Activated T-cell treated with anti-CD3 and anti-CD28 coated beads, Interleukin-2, amount 50 U/mL, for 72 hours (primary cell): ENCODE measurements around the gene MRGPRX2. TPM values are rescaled to one million over a fixed set of nuclear protein-coding genes. Genes with fewer than 3 reads are reported as not detected.

ENCODE experiments used
- ATAC-seq, 2 donors: fragments of 150-1000 bp; cut with Tn5 transposase; replicated peaks in 1 of 2; 2 replicates each; pipeline ENCODE4 v1.10.0; 2021; ENCODE audit warnings: moderate library complexity in 2 of 2, mild to moderate bottlenecking in 1 of 2
- DNase-seq, 2 donors: peaks; one replicate each; pipeline ENCODE4 v3.0.0; 2021 to 2022; ENCODE audit warnings: mixed read lengths in 1 of 2
- H3K27ac Mint-ChIP-seq: one replicate; pipeline ENCODE4 v1.8.0; 2022; ENCODE audit warnings: mild to moderate bottlenecking, moderate library complexity, mixed read lengths
- H3K27me3 Mint-ChIP-seq: one replicate; pipeline ENCODE4 v1.8.0; 2022; ENCODE audit warnings: low read depth, mixed read lengths
- H3K36me3 Mint-ChIP-seq, 2 donors: one replicate each; pipeline ENCODE4 v1.8.0; 2022; ENCODE audit warnings: mixed read lengths in 2 of 2, mild to moderate bottlenecking in 1 of 2; ENCODE audit not compliant: insufficient read depth in 2 of 2
- H3K4me1 Mint-ChIP-seq: one replicate; pipeline ENCODE4 v1.8.0; 2022; ENCODE audit warnings: low read depth, mixed read lengths
- H3K4me3 Mint-ChIP-seq, 2 donors: one replicate each; pipeline ENCODE4 v1.8.0; 2022; ENCODE audit warnings: mild to moderate bottlenecking in 2 of 2, mixed read lengths in 2 of 2, moderate library complexity in 2 of 2
- H3K9me3 Mint-ChIP-seq, 2 donors: one replicate each; pipeline ENCODE4 v1.8.0; 2022; ENCODE audit warnings: mixed read lengths in 2 of 2
- total RNA-seq, 2 donors: library from RNA; stranded (reverse); gene quantifications; one replicate each; pipeline ENCODE4 v1.2.3, GENCODE V29; 2022

MRGPRX2 gene
- total RNA-seq, 2 donors from 2014 or later, result 0.16 TPM; not detected in 1

DNA sequence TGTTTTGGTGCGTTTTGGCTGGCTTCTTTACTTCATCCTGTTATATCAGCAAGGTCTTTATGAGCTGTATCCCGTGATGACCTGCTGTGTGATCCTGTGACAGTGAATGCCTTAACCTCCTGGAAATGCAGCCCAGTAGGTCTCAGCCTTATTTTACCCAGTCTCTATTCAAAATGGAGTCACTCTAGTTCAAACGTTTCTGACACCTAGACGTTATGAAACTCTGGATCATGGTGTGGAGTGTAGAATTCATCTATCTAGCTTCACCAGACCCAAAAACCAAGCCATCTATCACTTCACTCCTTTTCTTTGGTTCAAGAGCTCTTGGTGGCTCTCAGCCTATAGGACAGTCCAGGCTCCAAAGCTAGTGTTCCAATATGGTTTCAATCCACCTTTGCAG lies 28.3 kb upstream of the MRGPRX2 start:
- no peak for DNase-seq
- H3K27ac Mint-ChIP-seq, result no peak overlapping the region
- H3K4me1 Mint-ChIP-seq, result no peaks in the 10 kb centered on the region
- peaks cover 36% of the 10 kb centered on the region for H3K27me3 Mint-ChIP-seq
- no peak overlapping the region for H3K4me3 Mint-ChIP-seq
- no peaks in the 10 kb centered on the region for H3K9me3 Mint-ChIP-seq
- no peaks in the 10 kb centered on the region for H3K36me3 Mint-ChIP-seq
- no peak for ATAC-seq

GRCh38 chr11:19087658-19088057 lies 27.1 kb upstream of the MRGPRX2 start:
- no peak overlapping the region for H3K4me3 Mint-ChIP-seq
- peaks cover 26% of the 10 kb centered on the region for H3K27me3 Mint-ChIP-seq
- no peaks in the 10 kb centered on the region for H3K9me3 Mint-ChIP-seq
- H3K27ac Mint-ChIP-seq, result no peak overlapping the region
- DNase-seq (no peak), ATAC-seq (no peak)
- H3K36me3 Mint-ChIP-seq, result no peaks in the 10 kb centered on the region
- no peaks in the 10 kb centered on the region for H3K4me1 Mint-ChIP-seq

DNA sequence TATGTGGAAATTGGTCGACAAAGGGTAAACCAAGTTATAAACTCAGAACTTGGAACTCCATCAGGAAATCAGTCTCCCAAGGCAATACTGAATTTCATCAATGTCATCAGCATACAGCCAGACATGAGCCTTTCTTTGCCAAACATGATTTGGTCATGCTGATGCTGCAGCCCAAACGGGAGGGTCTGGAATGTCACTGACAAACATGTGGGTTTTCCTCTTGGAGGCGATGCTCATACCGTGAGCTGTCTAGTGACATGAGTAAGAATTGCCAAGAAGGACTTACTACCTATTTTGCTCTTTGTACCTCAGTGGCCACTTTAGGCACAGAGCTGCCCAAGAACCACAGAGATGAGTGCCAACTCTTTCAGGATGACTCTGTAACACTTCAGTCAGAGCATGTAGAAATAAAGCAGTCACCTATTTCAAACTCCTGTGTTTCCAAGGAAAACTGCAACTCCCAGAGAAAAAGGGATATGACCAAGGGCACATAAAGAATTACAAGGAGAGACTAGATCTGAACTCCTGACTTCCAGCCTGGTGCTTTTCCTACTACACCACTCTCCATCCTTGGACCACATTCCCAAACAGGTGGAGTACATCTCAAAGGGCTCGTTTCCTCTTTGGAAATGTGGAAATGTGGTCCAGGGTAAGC lies 24.3 kb upstream of the MRGPRX2 start:
- H3K36me3 Mint-ChIP-seq, result no peaks in the 10 kb centered on the region
- no peak for DNase-seq
- H3K27ac Mint-ChIP-seq, result no peak overlapping the region
- no peaks in the 10 kb centered on the region for H3K9me3 Mint-ChIP-seq
- H3K27me3 Mint-ChIP-seq, result peaks cover 10% of the 10 kb centered on the region
- ATAC-seq, result no peak
- H3K4me1 Mint-ChIP-seq, result no peaks in the 10 kb centered on the region
- H3K4me3 Mint-ChIP-seq, result no peak overlapping the region

DNA sequence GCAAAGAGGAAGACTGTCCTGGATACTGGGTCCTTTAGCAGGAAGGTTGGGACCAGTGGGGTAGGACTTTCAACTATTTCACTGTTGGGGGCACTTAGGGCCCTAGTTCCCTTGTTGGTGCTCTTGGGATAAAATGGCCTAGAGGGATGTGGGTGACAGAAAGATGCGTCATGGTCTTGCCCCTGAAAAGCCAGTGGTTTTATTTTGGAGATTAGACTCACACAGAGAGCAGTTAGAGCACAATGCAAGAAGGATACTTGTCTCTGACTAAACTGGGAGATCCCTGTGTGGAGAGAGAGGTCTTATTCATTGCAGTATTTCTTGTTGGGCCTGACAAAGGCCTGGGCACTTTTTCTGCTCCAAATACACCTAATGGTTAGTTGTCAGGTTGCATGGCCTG lies 22.6 kb upstream of the MRGPRX2 start:
- Mint-ChIP-seq H3K27ac (no peak overlapping the region), H3K4me1 (no peaks in the 10 kb centered on the region), H3K27me3 (peaks cover 5% of the 10 kb centered on the region), H3K4me3 (no peak overlapping the region), H3K36me3 (no peaks in the 10 kb centered on the region), H3K9me3 (no peaks in the 10 kb centered on the region)
- DNase-seq (no peak), ATAC-seq (no peak)

DNA sequence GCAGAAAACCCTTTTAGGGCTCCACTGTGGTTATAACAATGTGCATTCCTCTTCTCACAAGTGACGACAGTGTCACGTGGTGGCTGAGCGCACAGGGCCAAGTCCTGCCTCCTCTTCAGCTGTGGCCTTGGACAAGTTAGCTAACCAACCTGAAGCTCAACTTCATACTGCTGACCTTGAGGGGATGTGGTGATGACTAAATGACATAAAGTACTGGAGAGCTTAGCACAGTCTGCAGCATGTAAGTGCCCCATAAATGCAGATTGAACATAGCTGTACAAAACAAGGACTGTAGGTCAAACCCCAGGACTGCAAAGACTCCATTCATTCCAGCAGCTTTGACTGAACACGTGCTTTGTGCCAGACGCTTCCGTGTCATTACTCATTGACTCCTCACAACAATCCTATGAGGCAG lies 20.1 kb upstream of the MRGPRX2 start:
- no peaks in the 10 kb centered on the region for H3K9me3 Mint-ChIP-seq
- ATAC-seq (no peak), DNase-seq (no peak)
- no peaks in the 10 kb centered on the region for H3K27me3 Mint-ChIP-seq
- no peak overlapping the region for H3K27ac Mint-ChIP-seq
- H3K36me3 Mint-ChIP-seq, result no peaks in the 10 kb centered on the region
- H3K4me1 Mint-ChIP-seq, result no peaks in the 10 kb centered on the region
- H3K4me3 Mint-ChIP-seq, result no peak overlapping the region

- DNase-seq, result no peak
- no peak for ATAC-seq
- no peak overlapping the region for H3K27ac Mint-ChIP-seq
- no peak overlapping the region for H3K4me3 Mint-ChIP-seq
- no peaks in the 10 kb centered on the region for H3K27me3 Mint-ChIP-seq
- no peaks in the 10 kb centered on the region for H3K9me3 Mint-ChIP-seq
- H3K4me1 Mint-ChIP-seq, result no peaks in the 10 kb centered on the region
- no peaks in the 10 kb centered on the region for H3K36me3 Mint-ChIP-seq
Measured at GRCh38 chr11:19079643-19080440, 19.3 kb upstream of the MRGPRX2 start.

GRCh38 chr11:19077965-19078364 lies 17.4 kb upstream of the MRGPRX2 start:
- ATAC-seq, result no peak
- H3K9me3 Mint-ChIP-seq, result no peaks in the 10 kb centered on the region
- no peaks in the 10 kb centered on the region for H3K27me3 Mint-ChIP-seq
- H3K36me3 Mint-ChIP-seq, result no peaks in the 10 kb centered on the region
- no peak for DNase-seq
- no peaks in the 10 kb centered on the region for H3K4me1 Mint-ChIP-seq
- H3K27ac Mint-ChIP-seq, result no peak overlapping the region
- H3K4me3 Mint-ChIP-seq, result no peak overlapping the region

DNA sequence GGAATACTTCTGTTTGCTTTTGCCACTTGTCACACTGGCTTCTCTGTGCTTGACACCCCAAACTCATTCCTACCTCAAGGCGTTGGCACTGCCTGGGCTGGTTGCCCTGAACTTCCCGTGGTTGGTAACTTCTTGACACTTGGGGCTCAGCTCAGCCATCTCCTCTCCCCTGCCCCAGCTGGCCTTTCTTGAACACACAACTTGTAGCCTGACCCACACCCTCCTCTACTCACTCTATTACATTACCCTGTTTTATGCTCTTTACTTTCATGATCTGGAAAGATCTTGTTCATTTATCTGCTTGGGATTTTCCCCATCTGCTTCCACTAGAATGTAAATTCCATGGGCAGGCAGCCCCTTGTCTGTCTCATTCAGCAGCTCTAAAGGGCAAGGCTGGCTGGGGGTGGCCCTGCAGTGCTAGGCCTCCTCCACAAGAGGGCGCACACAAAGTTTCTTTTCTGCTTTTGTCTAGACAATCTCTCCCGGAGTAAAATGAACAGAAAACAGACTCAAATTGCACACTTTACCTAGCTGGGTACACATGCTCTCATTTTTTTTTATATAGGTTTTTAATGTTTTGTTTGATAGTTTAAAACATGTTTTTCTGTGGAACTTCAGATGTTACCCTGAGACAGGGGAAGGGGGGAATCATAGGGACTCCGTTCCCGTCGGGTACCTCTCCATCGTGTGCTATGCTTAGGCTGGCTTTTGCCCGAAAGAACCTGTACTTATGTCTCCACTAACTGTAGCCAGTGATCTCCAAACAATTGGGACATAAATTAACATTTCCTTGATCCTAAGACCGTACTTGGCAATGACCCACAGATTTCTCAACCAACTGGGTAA lies 16.4 kb upstream of the MRGPRX2 start:
- Mint-ChIP-seq H3K36me3 (no peaks in the 10 kb centered on the region), H3K27me3 (no peaks in the 10 kb centered on the region), H3K4me3 (no peak overlapping the region), H3K4me1 (no peaks in the 10 kb centered on the region), H3K27ac (no peak overlapping the region), H3K9me3 (no peaks in the 10 kb centered on the region)
- ATAC-seq (peak; percentile 66 to 67), DNase-seq (peak; percentile 51 to 71)

DNA sequence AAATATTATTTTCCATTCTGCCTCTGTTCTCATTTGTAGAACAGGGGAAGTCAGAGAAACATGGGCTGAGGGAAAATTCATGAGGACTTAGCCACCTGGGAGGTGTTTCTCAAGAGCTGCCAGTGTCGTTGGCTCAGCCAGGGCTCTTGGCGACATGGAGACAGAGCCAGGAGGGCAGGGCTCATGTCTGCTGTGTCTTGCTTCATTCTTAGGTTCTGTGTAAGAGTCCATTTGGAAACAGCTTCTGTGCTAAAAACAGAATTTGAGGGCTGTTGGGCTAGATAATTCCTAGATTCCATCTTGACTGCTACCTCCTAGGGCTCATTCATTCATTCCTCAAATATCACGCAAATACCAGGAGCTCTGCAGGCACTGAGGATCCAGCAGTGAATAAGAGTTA lies 15.1 kb upstream of the MRGPRX2 start:
- no peaks in the 10 kb centered on the region for H3K4me1 Mint-ChIP-seq
- no peaks in the 10 kb centered on the region for H3K36me3 Mint-ChIP-seq
- no peak overlapping the region for H3K4me3 Mint-ChIP-seq
- no peaks in the 10 kb centered on the region for H3K27me3 Mint-ChIP-seq
- ATAC-seq (no peak), DNase-seq (no peak)
- H3K9me3 Mint-ChIP-seq, result no peaks in the 10 kb centered on the region
- no peak overlapping the region for H3K27ac Mint-ChIP-seq

GRCh38 chr11:19073454-19074415 lies 13.2 kb upstream of the MRGPRX2 start:
- Mint-ChIP-seq H3K4me3 (no peak overlapping the region), H3K27me3 (peaks cover 6% of the 10 kb centered on the region), H3K4me1 (no peaks in the 10 kb centered on the region), H3K36me3 (no peaks in the 10 kb centered on the region), H3K9me3 (no peaks in the 10 kb centered on the region), H3K27ac (no peak overlapping the region)
- no peak for DNase-seq
- no peak for ATAC-seq

DNA sequence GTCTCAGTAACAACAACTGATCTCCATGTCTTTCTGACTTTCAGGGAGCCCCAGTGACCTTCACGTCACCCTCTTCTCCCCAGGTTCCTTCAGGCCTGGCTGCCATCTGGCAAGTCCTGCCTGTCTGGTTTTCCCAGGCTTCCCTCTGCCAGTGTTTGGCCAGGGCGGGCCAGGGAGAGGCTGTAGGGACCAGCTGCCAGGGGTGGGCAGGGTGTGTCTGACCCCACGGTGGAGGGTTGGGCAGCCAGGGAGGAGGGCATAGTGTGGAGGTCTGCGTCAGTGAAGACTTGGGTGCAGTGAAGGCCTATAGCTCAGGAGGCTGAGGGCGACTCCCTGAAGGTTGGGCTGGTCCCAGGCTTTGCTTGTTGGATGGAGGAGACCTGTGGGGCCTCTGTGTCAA lies 11.9 kb upstream of the MRGPRX2 start:
- Mint-ChIP-seq H3K27me3 (peaks cover 13% of the 10 kb centered on the region), H3K4me3 (no peak overlapping the region), H3K9me3 (peaks cover 0 to 4% of the 10 kb centered on the region in 2 donors), H3K27ac (no peak overlapping the region), H3K4me1 (no peaks in the 10 kb centered on the region), H3K36me3 (no peaks in the 10 kb centered on the region)
- no peak for DNase-seq
- peak in 1 of 2 donors; percentile 18 for ATAC-seq

- peak; percentile 87 to 88 for ATAC-seq
- Mint-ChIP-seq H3K36me3 (no peaks in the 10 kb centered on the region), H3K4me3 (peak overlapping the region; percentile 23 to 46), H3K27ac (no peak overlapping the region), H3K9me3 (peaks cover 0 to 4% of the 10 kb centered on the region in 2 donors), H3K4me1 (no peaks in the 10 kb centered on the region), H3K27me3 (peaks cover 23% of the 10 kb centered on the region)
- DNase-seq, result peak; percentile 55 to 58
Measured at GRCh38 chr11:19071255-19071654, 10.7 kb upstream of the MRGPRX2 start.
